DOHH2 (cell line): ENCODE data around the gene AKAP14.

ENCODE experiments used
- CTCF ChIP-seq: fragments of 200-600 bp; sonication (generic); IDR thresholded peaks from one replicate; pipeline ENCODE4 v1.5.1; 2014; ENCODE audit warnings: antibody characterized with exemption, mild to moderate bottlenecking, low read depth, low read length; ENCODE audit not compliant: poor library complexity, severe bottlenecking
- EZH2phosphoT487 ChIP-seq: fragments of 200-600 bp; sonication (generic); IDR thresholded peaks from 2 replicates; pipeline ENCODE4 v1.6.1; 2017; ENCODE audit warnings: borderline replicate concordance, mild to moderate bottlenecking, antibody characterized with exemption, low read length, moderate library complexity, mixed read lengths

- TF ChIP-seq CTCF (no peak), EZH2phosphoT487 (no peak)
Observed at GRCh38 chrX:119899125-119899524, 3.4 kb downstream of the AKAP14 start.
